Parathyroid adenoma (tissue), 2 donors: ENCODE results near the gene RPS14.

ENCODE experiments used
- H2AFZ ChIP-seq: fragments of 300-600 bp; sonication (generic); one replicate; pipeline ENCODE4 v1.7.0; 2017; ENCODE audit warnings: antibody characterized with exemption, mild to moderate bottlenecking
- H3K27ac ChIP-seq: fragments of 300-600 bp; sonication (generic); one replicate; pipeline ENCODE4 v1.7.0; 2017
- H3K27me3 ChIP-seq: fragments of 300-600 bp; sonication (generic); one replicate; pipeline ENCODE4 v1.7.0; 2017; ENCODE audit warnings: low read length; ENCODE audit not compliant: control insufficient read depth, insufficient read depth
- H3K36me3 ChIP-seq: fragments of 300-600 bp; sonication (generic); one replicate; pipeline ENCODE4 v1.7.0; 2017; ENCODE audit warnings: low read length; ENCODE audit not compliant: control insufficient read depth, insufficient read depth
- H3K4me1 ChIP-seq: fragments of 300-600 bp; sonication (generic); one replicate; pipeline ENCODE4 v1.7.0; 2017; ENCODE audit warnings: control low read depth
- H3K4me2 ChIP-seq: fragments of 300-600 bp; sonication (generic); one replicate; pipeline ENCODE4 v1.7.0; 2017; ENCODE audit warnings: low read length
- H3K4me3 ChIP-seq: fragments of 300-600 bp; sonication (generic); one replicate; pipeline ENCODE4 v1.7.0; 2017; ENCODE audit warnings: low read depth, low read length
- H3K79me2 ChIP-seq: fragments of 300-600 bp; sonication (generic); one replicate; pipeline ENCODE4 v1.7.0; 2017; ENCODE audit warnings: control low read depth
- H3K9ac ChIP-seq: fragments of 300-600 bp; sonication (generic); one replicate; pipeline ENCODE4 v1.7.0; 2017; ENCODE audit warnings: mild to moderate bottlenecking
- H3K9me3 ChIP-seq: fragments of 300-600 bp; sonication (generic); one replicate; pipeline ENCODE4 v1.7.0; 2017; ENCODE audit warnings: low read length; ENCODE audit not compliant: control insufficient read depth
- CTCF ChIP-seq: fragments of 300-600 bp; sonication (generic); IDR thresholded peaks from one replicate; pipeline ENCODE4 v1.7.0; 2017; ENCODE audit warnings: antibody characterized with exemption, mild to moderate bottlenecking
- donor health status: primary hyperparathyroidism.

RPS14 gene

DNA sequence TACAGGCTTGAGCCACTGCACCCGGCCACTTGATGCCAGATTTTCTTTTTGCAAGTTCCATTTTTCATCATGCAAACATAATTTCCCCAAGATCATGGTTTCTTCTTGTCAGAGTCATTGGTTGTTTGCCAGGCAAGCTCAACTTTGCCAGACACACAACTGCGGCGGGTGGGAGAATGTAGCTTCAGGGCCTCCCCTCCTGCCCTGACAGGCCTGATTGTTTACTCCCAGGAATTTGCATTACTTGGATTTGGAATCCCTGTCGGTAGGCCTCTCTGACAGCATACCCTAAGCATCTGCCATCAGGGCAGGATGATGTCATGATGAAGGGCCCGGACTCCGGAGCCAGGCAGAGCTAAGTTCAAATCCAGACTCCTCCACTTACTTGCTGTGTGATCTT is 15.1 kb downstream of the RPS14 start:
- no peak for TF ChIP-seq CTCF
- H3K4me2 ChIP-seq = no peak overlapping the region
- H3K36me3 ChIP-seq = no peaks in the 10 kb centered on the region
- no peaks in the 10 kb centered on the region for H3K27me3 ChIP-seq
- H3K79me2 ChIP-seq = no peaks in the 10 kb centered on the region
- no peaks in the 10 kb centered on the region for H3K4me1 ChIP-seq
- no peaks in the 10 kb centered on the region for H3K9me3 ChIP-seq
- no peak overlapping the region for H2AFZ ChIP-seq
- H3K9ac ChIP-seq = no peak overlapping the region
- H3K4me3 ChIP-seq = no peak overlapping the region
- no peak overlapping the region for H3K27ac ChIP-seq

GRCh38 chr5:150431574-150431973 is 18.0 kb downstream of the RPS14 start:
- Histone ChIP-seq H3K4me2 (no peak overlapping the region), H3K27ac (no peak overlapping the region), H3K9me3 (no peaks in the 10 kb centered on the region), H3K4me3 (no peak overlapping the region), H2AFZ (no peak overlapping the region), H3K9ac (no peak overlapping the region), H3K36me3 (no peaks in the 10 kb centered on the region), H3K27me3 (no peaks in the 10 kb centered on the region), H3K79me2 (no peaks in the 10 kb centered on the region), H3K4me1 (peaks cover 9% of the 10 kb centered on the region)
- TF ChIP-seq CTCF = no peak

GRCh38 chr5:150431048-150431447 is 18.5 kb downstream of the RPS14 start:
- Histone ChIP-seq H3K9ac (no peak overlapping the region), H3K4me3 (no peak overlapping the region), H3K9me3 (no peaks in the 10 kb centered on the region), H3K79me2 (no peaks in the 10 kb centered on the region), H2AFZ (no peak overlapping the region), H3K27ac (no peak overlapping the region), H3K4me1 (peaks cover 9% of the 10 kb centered on the region), H3K27me3 (no peaks in the 10 kb centered on the region), H3K36me3 (no peaks in the 10 kb centered on the region), H3K4me2 (no peak overlapping the region)
- TF ChIP-seq CTCF = no peak

DNA sequence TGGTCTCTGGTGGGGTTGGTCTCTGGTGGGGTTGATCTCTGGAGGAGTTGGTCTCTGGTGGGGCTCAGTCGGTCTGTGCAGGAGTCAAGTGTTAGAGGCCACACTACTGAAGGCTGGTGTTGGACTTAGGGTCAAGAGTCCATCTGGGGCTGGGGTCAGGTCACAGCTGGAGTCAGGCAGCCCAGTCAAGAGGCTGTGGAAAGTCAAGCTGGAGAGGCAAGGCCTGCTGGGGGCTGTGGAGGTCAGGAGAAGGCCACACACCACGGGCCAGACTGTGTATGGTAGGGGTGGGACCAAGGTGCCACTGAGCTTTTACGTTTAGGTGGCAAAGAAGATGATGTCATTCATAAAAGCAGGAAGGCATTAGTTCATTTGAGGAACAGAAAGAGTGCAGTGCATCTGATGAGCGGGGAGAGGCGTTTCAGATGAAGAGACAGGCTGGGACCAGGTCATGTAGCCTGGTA is 20.1 kb downstream of the RPS14 start:
- Histone ChIP-seq H3K4me1 (peaks cover 9% of the 10 kb centered on the region), H3K79me2 (no peaks in the 10 kb centered on the region), H3K27me3 (no peaks in the 10 kb centered on the region), H3K36me3 (no peaks in the 10 kb centered on the region), H2AFZ (no peak overlapping the region), H3K4me2 (no peak overlapping the region), H3K9me3 (no peaks in the 10 kb centered on the region), H3K4me3 (no peak overlapping the region), H3K9ac (no peak overlapping the region), H3K27ac (no peak overlapping the region)
- no peak for TF ChIP-seq CTCF

- Histone ChIP-seq H3K9me3 (no peaks in the 10 kb centered on the region), H3K4me2 (no peak overlapping the region), H3K4me1 (peaks cover 9% of the 10 kb centered on the region), H3K27me3 (no peaks in the 10 kb centered on the region), H3K9ac (no peak overlapping the region), H3K36me3 (no peaks in the 10 kb centered on the region), H2AFZ (no peak overlapping the region), H3K79me2 (no peaks in the 10 kb centered on the region), H3K27ac (peak overlapping the region; percentile 42), H3K4me3 (no peak overlapping the region)
- TF ChIP-seq CTCF = no peak
Observed at GRCh38 chr5:150428978-150429377, 20.6 kb downstream of the RPS14 start.
